ENCODE measurements around the gene CEP63. TPM values are rescaled to one million over a fixed set of nuclear protein-coding genes. Genes with fewer than 3 reads are reported as not detected.

CEP63 gene
- total RNA-seq, 1 experiment from 2014 or later: 19.1 TPM

DNA sequence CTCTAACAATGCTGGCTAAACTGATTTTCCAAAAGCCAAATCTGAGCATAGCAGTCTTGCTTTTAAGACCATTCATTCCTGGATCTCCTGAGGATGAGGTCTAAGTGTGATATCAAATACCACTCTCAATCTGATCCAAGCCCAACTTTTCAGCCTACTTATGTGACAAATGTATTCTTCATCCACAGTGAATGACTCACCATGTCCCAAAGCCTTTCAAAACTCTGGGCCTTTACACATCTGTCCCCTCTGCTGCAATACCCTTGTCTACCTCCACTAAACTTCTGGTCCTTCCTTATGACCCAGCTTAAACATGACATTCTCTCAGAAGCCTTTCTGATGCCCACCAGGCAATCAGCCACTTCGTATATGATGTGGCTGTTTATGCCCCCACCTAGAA lies 4.7 kb upstream of the CEP63 start:
- BruUV-seq (replicated peaks): no TSS peak
- CTCF ChIA-PET: interaction anchor here (1.2 to 3.5 kb wide), 2 partner anchors 179 to 268 kb away, joined by 6 to 8 read pairs; no protein-coding TSS in a partner anchor
- no peak for ATAC-seq
- H3K9ac ChIP-seq (ENCODE audit: low read length): no peak overlapping the region
- TF ChIP-seq CEBPB (IDR thresholded peaks at IDR 0.05; ENCODE audit: low read depth) (no peak), FOSL1 (IDR thresholded peaks at IDR 0.05; ENCODE audit: low read depth) (no peak), SP1 (IDR thresholded peaks at IDR 0.05; ENCODE audit: low read depth) (no peak), ZFX (IDR thresholded peaks at IDR 0.05) (no peak), SRF (IDR thresholded peaks at IDR 0.05; ENCODE audit: low read depth) (no peak), ELF1 (IDR thresholded peaks at IDR 0.05; ENCODE audit: borderline replicate concordance, low read depth) (no peak), ZNF274 (IDR thresholded peaks at IDR 0.05; ENCODE audit: low read depth, low read length) (no peak), YY1 (IDR thresholded peaks at IDR 0.05; ENCODE audit: extremely low read depth, insufficient replicate concordance, low read depth, low read length) (no peak), SIN3A (IDR thresholded peaks at IDR 0.05; ENCODE audit: low read depth) (no peak), POLR2A (IDR thresholded peaks at IDR 0.05; ENCODE audit: borderline replicate concordance, extremely low read depth, insufficient read depth, insufficient read length) (no peak)
- TF ChIP-seq, protein P1, sequence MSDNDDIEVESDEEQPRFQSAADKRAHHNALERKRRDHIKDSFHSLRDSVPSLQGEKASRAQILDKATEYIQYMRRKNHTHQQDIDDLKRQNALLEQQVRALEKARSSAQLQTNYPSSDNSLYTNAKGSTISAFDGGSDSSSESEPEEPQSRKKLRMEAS (IDR thresholded peaks at IDR 0.05): no peak
- TF ChIP-seq, protein P2, sequence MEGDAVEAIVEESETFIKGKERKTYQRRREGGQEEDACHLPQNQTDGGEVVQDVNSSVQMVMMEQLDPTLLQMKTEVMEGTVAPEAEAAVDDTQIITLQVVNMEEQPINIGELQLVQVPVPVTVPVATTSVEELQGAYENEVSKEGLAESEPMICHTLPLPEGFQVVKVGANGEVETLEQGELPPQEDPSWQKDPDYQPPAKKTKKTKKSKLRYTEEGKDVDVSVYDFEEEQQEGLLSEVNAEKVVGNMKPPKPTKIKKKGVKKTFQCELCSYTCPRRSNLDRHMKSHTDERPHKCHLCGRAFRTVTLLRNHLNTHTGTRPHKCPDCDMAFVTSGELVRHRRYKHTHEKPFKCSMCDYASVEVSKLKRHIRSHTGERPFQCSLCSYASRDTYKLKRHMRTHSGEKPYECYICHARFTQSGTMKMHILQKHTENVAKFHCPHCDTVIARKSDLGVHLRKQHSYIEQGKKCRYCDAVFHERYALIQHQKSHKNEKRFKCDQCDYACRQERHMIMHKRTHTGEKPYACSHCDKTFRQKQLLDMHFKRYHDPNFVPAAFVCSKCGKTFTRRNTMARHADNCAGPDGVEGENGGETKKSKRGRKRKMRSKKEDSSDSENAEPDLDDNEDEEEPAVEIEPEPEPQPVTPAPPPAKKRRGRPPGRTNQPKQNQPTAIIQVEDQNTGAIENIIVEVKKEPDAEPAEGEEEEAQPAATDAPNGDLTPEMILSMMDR (IDR thresholded peaks at IDR 0.05 in 2 of 3, conservative IDR thresholded peaks at IDR 0.05 in 1 of 3; ENCODE audit: borderline replicate concordance in 1 of 3, insufficient read depth in 1 of 3, low read depth in 2 of 3, low read length in 2 of 3): no peak
- H3K9me2 ChIP-seq (ENCODE audit: insufficient read depth): no peaks in the 10 kb centered on the region
- H3K27me3 ChIP-seq (ENCODE audit: insufficient read depth, low read length): no peaks in the 10 kb centered on the region
- RAD21 ChIA-PET (ENCODE audit: low non-redundant PET in 1 of 2, low total read pairs in 2 of 2, uncharacterized antibody in 2 of 2, unreplicated experiment in 2 of 2): no interaction called here
- no peak overlapping the region for H3K27ac ChIP-seq (ENCODE audit: low read depth, low read length)
- H4K20me1 ChIP-seq (ENCODE audit: insufficient read depth): no peaks in the 10 kb centered on the region
- no peaks in the 10 kb centered on the region for H3K9me3 ChIP-seq (ENCODE audit: control insufficient read depth in 1 of 2, insufficient read depth in 1 of 2, low read depth in 1 of 2, low read length in 2 of 2)
- POLR2A ChIA-PET: no interaction called here
- no peak for DNase-seq (ENCODE audit: low read depth, low spot score)
- H3K79me2 ChIP-seq (ENCODE audit: insufficient read depth, low read length): peaks cover 23% of the 10 kb centered on the region
- H3K36me3 ChIP-seq (ENCODE audit: control insufficient read depth in 1 of 2, insufficient read depth in 2 of 2, low read length in 2 of 2): peaks cover 34 to 47% of the 10 kb centered on the region in 2 experiments
- H2AFZ ChIP-seq (ENCODE audit: low read depth, low read length, poor library complexity, severe bottlenecking): no peak overlapping the region
- H3K4me2 ChIP-seq (ENCODE audit: low read length): no peak overlapping the region
- H3K4me1 ChIP-seq (ENCODE audit: control insufficient read depth in 1 of 2, insufficient read depth in 2 of 2, low read length in 2 of 2): peaks cover 10 to 20% of the 10 kb centered on the region in 2 experiments
- intact Hi-C loops (cut with micrococcal nuclease): no loop called here
- no peak overlapping the region for H3K4me3 ChIP-seq (replicated peaks in 1 of 2; ENCODE audit: low read depth in 1 of 2, low read length in 2 of 2)

Data from HCT116 (cell line).